ENCODE results near the gene PRR23A.

Gene PRR23A

GRCh38 chr3:139005356-139005993 lies 593 bp downstream of the PRR23A start:
- TF ChIP-seq CTCF (IDR thresholded peaks at IDR 0.05; ENCODE audit: borderline replicate concordance, control extremely low read depth, extremely low read depth, insufficient read depth, missing control alignments): no peak
- no peak for DNase-seq (ENCODE audit: low spot score)
- in situ Hi-C loops (cut with MboI; ENCODE audit: low sequenced_read_pairs, unreplicated experiment): no loop called here

GRCh38 chr3:138995706-138996105 lies 10.4 kb downstream of the PRR23A start:
- no peak for DNase-seq (ENCODE audit: low spot score)
- no peak for TF ChIP-seq CTCF (IDR thresholded peaks at IDR 0.05; ENCODE audit: borderline replicate concordance, control extremely low read depth, extremely low read depth, insufficient read depth, missing control alignments)
- in situ Hi-C loops (cut with MboI; ENCODE audit: low sequenced_read_pairs, unreplicated experiment): no loop called here

- no peak for DNase-seq (ENCODE audit: low spot score)
- in situ Hi-C loops (cut with MboI; ENCODE audit: low sequenced_read_pairs, unreplicated experiment): no loop called here
- no peak for TF ChIP-seq CTCF (IDR thresholded peaks at IDR 0.05; ENCODE audit: borderline replicate concordance, control extremely low read depth, extremely low read depth, insufficient read depth, missing control alignments)
These were observed 18.9 kb downstream of the PRR23A start for GRCh38 chr3:138987181-138987580.

GRCh38 chr3:138985932-138986331 lies 20.1 kb downstream of the PRR23A start:
- in situ Hi-C loops (cut with MboI; ENCODE audit: low sequenced_read_pairs, unreplicated experiment): no loop called here
- no peak for DNase-seq (ENCODE audit: low spot score)
- no peak for TF ChIP-seq CTCF (IDR thresholded peaks at IDR 0.05; ENCODE audit: borderline replicate concordance, control extremely low read depth, extremely low read depth, insufficient read depth, missing control alignments)

- in situ Hi-C loops (cut with MboI; ENCODE audit: low sequenced_read_pairs, unreplicated experiment): no loop called here
- TF ChIP-seq CTCF (IDR thresholded peaks at IDR 0.05; ENCODE audit: borderline replicate concordance, control extremely low read depth, extremely low read depth, insufficient read depth, missing control alignments): no peak
- DNase-seq (ENCODE audit: low spot score): no peak
These were observed 21.3 kb downstream of the PRR23A start for GRCh38 chr3:138984816-138985215.

- no peak for TF ChIP-seq CTCF (IDR thresholded peaks at IDR 0.05; ENCODE audit: borderline replicate concordance, control extremely low read depth, extremely low read depth, insufficient read depth, missing control alignments)
- no peak for DNase-seq (ENCODE audit: low spot score)
- in situ Hi-C loops (cut with MboI; ENCODE audit: low sequenced_read_pairs, unreplicated experiment): no loop called here
These were observed 30.0 kb downstream of the PRR23A start for GRCh38 chr3:138976047-138976446.
